Measurements from ENCODE around the gene ARFGEF3. TPM values are rescaled to one million over a fixed set of nuclear protein-coding genes. Genes with fewer than 3 reads are reported as not detected.

The ARFGEF3 gene
- total RNA-seq, 2 experiments from 2014 or later = 1.6 to 1.7 TPM

DNA sequence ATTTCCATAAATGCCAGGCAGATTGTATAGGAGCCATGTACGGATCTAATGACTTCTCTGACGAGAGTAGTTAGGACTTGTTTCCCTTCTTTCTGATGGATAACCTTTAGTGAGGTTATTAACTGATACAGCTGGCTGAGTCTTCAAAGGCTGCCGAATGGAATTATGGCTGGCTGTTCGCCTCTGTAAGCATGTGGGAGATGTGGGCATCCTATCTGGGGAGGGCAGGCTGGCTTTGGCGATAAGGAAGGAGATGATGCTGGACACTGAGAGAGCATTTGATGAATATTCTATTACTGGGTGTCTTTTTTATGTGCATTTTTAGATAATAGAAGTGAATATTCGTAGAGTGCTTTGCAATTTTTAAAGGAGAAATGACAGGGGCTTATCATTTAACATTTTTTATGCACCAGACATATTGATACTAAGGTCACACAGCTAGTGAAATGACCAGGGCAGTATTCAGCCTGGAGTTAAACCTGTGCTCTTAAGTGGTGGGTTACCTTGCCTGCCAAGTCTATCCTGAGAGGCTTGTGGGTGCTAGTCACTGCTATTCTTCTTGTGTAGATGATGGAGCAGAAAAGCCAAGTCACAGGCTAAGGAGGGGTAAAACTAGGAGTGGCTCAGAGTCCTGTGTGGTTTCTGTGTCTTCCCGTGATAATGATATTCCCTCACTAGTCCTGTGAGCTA is 53.5 kb downstream of the ARFGEF3 start:
- Mint-ChIP-seq H3K27ac (no peak overlapping the region), H3K4me1 (no peaks in the 10 kb centered on the region), H3K4me3 (no peak overlapping the region), H3K9me3 (no peaks in the 10 kb centered on the region), H3K27me3 (peaks cover 25% of the 10 kb centered on the region), H3K36me3 (no peaks in the 10 kb centered on the region)
- DNase-seq = no peak

DNA sequence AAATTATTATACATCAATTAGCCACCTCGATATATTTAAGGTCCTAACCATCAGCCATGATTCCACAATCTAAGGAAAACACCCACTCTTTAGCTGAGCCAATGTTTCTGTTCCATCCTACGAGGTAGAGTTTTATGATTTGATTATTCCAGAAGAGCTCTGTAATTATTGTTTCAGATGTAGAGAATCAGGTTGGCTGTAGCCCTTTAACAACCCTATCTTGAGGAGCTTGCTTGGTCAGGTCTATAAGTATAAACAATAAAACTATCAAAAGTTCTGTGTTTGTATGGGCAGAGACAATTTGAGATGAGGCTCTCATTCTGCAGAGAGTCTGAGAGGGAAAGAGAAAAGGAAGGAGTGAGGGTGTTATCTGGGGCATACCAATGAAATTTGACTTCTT is 56.7 kb downstream of the ARFGEF3 start, which contains the start of gene PBOV1:
PBOV1 (minus strand) TSS at position 43 of the 400 bp plus-strand sequence. CDS start 96 bp downstream, outside the sequence.
- DNase-seq = no peak
- H3K27ac Mint-ChIP-seq = no peak within 1 kb of the TSS

GRCh38 chr6:138219398-138219797 is 57.7 kb downstream of the ARFGEF3 start:
- Mint-ChIP-seq H3K4me1 (no peaks in the 10 kb centered on the region), H3K9me3 (no peaks in the 10 kb centered on the region), H3K36me3 (no peaks in the 10 kb centered on the region), H3K27ac (no peak overlapping the region), H3K27me3 (peaks cover 22% of the 10 kb centered on the region), H3K4me3 (no peak overlapping the region)
- no peak for DNase-seq

More for the DNA sequence above, 56.7 kb downstream of the ARFGEF3 start, which contains the start of gene PBOV1:
- peaks cover 25% of the 10 kb centered on the region for H3K27me3 Mint-ChIP-seq
- H3K4me1 Mint-ChIP-seq = no peaks in the 10 kb centered on the region
- no peaks in the 10 kb centered on the region for H3K36me3 Mint-ChIP-seq
- H3K4me3 Mint-ChIP-seq = no peak within 1 kb of the TSS
- H3K9me3 Mint-ChIP-seq = no peaks in the 10 kb centered on the region

DNA sequence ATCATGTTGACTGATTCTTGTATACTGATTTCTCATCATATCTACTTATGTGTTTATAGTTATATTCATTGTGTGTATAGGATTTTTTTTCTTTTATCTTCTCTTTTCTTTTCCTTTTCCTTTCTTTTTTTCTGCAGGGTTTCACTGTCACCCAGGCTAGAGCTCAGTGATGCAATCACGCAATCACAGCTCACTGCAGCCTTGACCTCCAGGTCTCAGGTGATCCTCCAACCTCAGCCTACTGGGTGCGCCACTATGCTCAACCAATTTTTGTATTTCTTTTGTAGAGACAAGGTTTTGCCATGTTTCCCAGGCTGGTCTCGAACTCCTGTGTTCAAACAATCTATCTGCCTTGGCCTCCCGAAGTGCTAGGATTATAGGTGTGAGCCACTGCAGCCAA is 58.2 kb downstream of the ARFGEF3 start:
- H3K4me3 Mint-ChIP-seq = no peak overlapping the region
- H3K27ac Mint-ChIP-seq = no peak overlapping the region
- no peaks in the 10 kb centered on the region for H3K4me1 Mint-ChIP-seq
- no peak for DNase-seq
- no peaks in the 10 kb centered on the region for H3K9me3 Mint-ChIP-seq
- H3K36me3 Mint-ChIP-seq = no peaks in the 10 kb centered on the region
- peaks cover 20% of the 10 kb centered on the region for H3K27me3 Mint-ChIP-seq

- H3K4me3 Mint-ChIP-seq = no peak overlapping the region
- H3K36me3 Mint-ChIP-seq = no peaks in the 10 kb centered on the region
- DNase-seq = no peak
- H3K9me3 Mint-ChIP-seq = no peaks in the 10 kb centered on the region
- H3K4me1 Mint-ChIP-seq = no peaks in the 10 kb centered on the region
- no peak overlapping the region for H3K27ac Mint-ChIP-seq
- H3K27me3 Mint-ChIP-seq = peaks cover 8% of the 10 kb centered on the region
Measured at GRCh38 chr6:138222901-138223546, 61.3 kb downstream of the ARFGEF3 start.

DNA sequence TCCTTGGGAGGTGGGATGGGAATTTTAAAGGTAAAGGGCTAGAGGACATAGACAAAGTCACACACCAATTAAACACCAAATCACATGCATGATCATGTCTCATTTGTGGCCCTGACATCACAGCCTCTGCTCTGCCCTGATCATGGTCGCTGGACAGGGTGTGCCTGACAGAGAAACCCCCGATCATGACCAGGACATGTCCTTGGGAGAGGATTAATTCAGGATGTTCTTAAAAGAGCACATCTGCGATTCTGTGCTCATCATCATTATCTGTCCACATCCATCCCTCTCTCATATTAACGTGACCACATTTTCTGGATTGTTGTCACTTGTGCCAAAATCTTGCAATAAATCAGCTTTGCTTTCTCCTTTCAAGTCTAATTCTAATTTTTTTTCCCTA is 64.2 kb downstream of the ARFGEF3 start:
- no peaks in the 10 kb centered on the region for H3K4me1 Mint-ChIP-seq
- no peak overlapping the region for H3K4me3 Mint-ChIP-seq
- H3K36me3 Mint-ChIP-seq = no peaks in the 10 kb centered on the region
- H3K9me3 Mint-ChIP-seq = no peaks in the 10 kb centered on the region
- H3K27ac Mint-ChIP-seq = no peak overlapping the region
- H3K27me3 Mint-ChIP-seq = peaks cover 4% of the 10 kb centered on the region
- no peak for DNase-seq

DNA sequence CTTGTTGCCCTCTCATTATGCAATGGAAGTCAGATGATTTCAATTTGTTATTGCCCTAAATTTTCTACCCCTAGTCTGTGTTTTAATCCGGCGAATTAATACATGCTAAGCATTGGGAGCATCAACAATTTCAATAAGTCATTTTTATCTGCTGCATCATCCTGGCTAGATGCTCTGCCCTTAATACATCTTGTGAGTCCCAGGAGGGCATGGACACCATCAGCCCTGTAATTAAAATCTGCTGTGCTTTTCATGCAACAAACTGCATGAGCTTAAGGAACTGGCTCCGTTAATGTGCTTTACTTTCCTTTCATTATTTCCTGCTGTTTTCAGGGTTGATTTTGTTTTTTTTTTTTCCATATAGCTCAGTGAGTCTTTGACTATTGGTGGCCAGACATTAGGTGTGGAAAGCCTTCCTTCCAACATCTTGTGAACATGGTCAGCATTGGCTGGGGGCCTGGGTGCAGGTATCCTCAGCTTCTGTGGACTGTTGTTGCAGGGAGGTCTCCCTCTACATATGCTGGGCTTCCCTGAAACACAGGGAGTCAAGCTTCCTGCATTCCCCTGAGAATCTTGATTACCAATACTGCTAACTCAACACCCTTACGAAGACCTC is 65.1 kb downstream of the ARFGEF3 start:
- Mint-ChIP-seq H3K36me3 (no peaks in the 10 kb centered on the region), H3K4me1 (no peaks in the 10 kb centered on the region), H3K4me3 (no peak overlapping the region), H3K27ac (no peak overlapping the region), H3K27me3 (peaks cover 4% of the 10 kb centered on the region), H3K9me3 (no peaks in the 10 kb centered on the region)
- no peak for DNase-seq

DNA sequence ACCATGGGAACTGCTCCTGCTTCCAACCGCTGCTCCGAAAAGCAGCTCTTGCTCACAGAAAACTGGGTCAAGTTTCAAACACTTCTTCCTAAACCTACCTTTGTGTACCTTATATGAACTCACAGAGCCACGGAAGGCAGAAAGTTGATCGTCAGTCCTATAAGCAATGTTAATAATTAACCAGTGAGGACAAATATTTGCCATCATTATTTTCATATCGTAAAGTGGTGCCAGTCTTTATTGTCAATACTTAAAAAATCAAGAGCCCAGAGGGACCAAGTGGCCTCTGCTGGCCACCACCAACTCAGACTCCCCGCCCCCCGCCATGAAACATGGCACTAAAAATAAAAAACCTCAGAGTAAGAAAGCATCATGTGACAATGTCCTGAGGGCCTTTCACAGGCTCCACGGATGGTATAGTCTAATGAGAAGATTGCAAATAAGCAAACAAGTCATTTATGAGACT is 65.6 kb downstream of the ARFGEF3 start:
- Mint-ChIP-seq H3K36me3 (no peaks in the 10 kb centered on the region), H3K9me3 (no peaks in the 10 kb centered on the region), H3K4me3 (no peak overlapping the region), H3K4me1 (no peaks in the 10 kb centered on the region), H3K27ac (no peak overlapping the region), H3K27me3 (peaks cover 4% of the 10 kb centered on the region)
- no peak for DNase-seq

DNA sequence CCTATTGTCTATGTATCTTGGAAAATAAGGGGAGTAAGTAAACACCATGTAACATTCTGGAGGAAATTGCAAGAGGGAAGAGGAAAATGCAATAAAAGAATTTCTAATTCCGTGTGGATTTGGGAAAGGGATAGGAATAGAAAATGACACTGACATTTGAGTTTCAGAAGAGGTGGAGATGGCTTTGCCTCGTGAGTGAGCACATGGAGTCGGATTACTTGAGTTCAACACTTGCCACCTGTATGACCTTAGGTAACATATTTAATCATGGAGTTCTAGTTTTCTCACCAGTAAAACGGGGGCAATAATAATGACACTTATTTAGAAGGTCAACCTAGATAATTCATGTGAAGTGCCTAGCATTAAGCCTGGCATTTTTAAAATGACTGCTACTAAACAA is 67.3 kb downstream of the ARFGEF3 start:
- Mint-ChIP-seq H3K27me3 (peaks cover 6% of the 10 kb centered on the region), H3K4me1 (no peaks in the 10 kb centered on the region), H3K36me3 (no peaks in the 10 kb centered on the region), H3K4me3 (no peak overlapping the region), H3K9me3 (no peaks in the 10 kb centered on the region), H3K27ac (no peak overlapping the region)
- no peak for DNase-seq

- H3K36me3 Mint-ChIP-seq = no peaks in the 10 kb centered on the region
- H3K9me3 Mint-ChIP-seq = no peaks in the 10 kb centered on the region
- H3K4me3 Mint-ChIP-seq = no peak overlapping the region
- peaks cover 9% of the 10 kb centered on the region for H3K27me3 Mint-ChIP-seq
- no peak overlapping the region for H3K27ac Mint-ChIP-seq
- DNase-seq = no peak
- H3K4me1 Mint-ChIP-seq = no peaks in the 10 kb centered on the region
Measured at GRCh38 chr6:138229663-138230179, 68.0 kb downstream of the ARFGEF3 start.

DNA sequence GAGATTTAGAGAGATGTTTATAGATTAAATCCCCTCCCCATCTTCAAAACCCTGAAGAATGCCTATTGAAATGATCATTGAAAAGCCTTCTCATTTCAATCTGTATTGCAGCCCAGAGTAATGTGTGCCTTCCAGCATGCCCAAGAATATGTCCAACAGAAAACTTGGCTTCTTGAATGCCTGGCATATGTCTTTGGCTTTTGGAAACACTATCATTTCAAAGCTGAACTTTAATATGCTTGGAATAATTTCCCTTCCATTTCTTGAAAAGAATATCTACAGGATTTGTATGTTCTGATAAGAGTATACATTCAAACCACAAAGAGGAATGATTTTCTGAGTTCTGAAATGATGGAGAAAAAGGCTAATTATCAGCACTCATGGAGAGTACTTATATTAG is 68.5 kb downstream of the ARFGEF3 start:
- no peaks in the 10 kb centered on the region for H3K4me1 Mint-ChIP-seq
- H3K36me3 Mint-ChIP-seq = no peaks in the 10 kb centered on the region
- no peaks in the 10 kb centered on the region for H3K9me3 Mint-ChIP-seq
- H3K27me3 Mint-ChIP-seq = peaks cover 9% of the 10 kb centered on the region
- no peak overlapping the region for H3K27ac Mint-ChIP-seq
- DNase-seq = no peak
- H3K4me3 Mint-ChIP-seq = no peak overlapping the region

- no peaks in the 10 kb centered on the region for H3K36me3 Mint-ChIP-seq
- peaks cover 9% of the 10 kb centered on the region for H3K27me3 Mint-ChIP-seq
- H3K4me3 Mint-ChIP-seq = no peak overlapping the region
- H3K4me1 Mint-ChIP-seq = no peaks in the 10 kb centered on the region
- H3K27ac Mint-ChIP-seq = no peak overlapping the region
- H3K9me3 Mint-ChIP-seq = no peaks in the 10 kb centered on the region
- DNase-seq = no peak
Measured at GRCh38 chr6:138230759-138231380, 69.1 kb downstream of the ARFGEF3 start.

DNA sequence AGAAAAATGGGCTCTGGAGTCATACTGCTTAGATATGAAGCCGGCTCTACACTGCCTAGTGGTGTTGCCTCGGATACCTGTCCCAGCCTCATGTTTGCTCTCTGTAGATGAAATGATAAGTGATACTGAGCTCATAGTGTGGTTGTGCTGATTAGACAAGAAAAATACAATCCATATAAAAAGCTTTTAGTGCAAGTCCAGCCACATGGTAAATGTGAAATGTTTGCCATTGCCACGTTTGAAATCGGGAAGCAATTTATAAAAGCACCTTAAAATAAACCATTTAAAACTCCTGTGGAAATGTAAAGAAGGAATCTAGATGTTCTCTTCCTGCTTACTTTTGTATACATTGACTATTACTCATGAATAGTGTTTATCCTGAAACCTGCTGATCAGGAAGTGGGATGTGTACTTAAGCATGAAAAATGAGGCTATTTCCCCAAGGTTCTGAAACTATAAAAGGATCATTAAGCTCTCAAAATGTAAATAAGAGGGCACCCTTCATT is 69.7 kb downstream of the ARFGEF3 start:
- Mint-ChIP-seq H3K4me1 (no peaks in the 10 kb centered on the region), H3K27me3 (peaks cover 9% of the 10 kb centered on the region), H3K4me3 (no peak overlapping the region)

DNA sequence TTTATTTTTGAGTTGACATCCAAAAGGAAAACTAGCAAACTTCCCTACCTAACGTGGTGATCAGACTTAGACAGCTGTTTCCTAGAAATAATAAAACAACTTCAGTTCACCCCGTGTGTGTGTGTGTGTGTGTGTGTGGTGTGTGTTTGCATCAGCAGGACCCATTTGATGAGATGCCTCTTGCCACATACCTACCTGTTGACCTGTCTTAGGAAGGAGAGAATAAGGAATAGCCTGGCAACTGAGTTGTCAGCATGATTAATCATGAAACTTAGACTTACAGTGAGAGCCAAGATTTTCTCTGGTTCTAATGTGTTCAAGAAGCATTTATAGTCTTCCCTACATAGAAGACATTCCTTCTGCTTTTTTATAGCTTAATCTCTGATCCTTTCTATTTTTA is 72.6 kb downstream of the ARFGEF3 start:
- Mint-ChIP-seq H3K36me3 (no peaks in the 10 kb centered on the region), H3K4me1 (no peaks in the 10 kb centered on the region), H3K4me3 (no peak overlapping the region), H3K27me3 (peaks cover 18% of the 10 kb centered on the region), H3K9me3 (no peaks in the 10 kb centered on the region), H3K27ac (no peak overlapping the region)
- no peak for DNase-seq

More for the DNA sequence above, 69.7 kb downstream of the ARFGEF3 start:
- no peaks in the 10 kb centered on the region for H3K36me3 Mint-ChIP-seq
- no peak for DNase-seq
- H3K27ac Mint-ChIP-seq = no peak overlapping the region
- H3K9me3 Mint-ChIP-seq = no peaks in the 10 kb centered on the region

- Mint-ChIP-seq H3K36me3 (no peaks in the 10 kb centered on the region), H3K27me3 (peaks cover 14% of the 10 kb centered on the region), H3K4me1 (no peaks in the 10 kb centered on the region), H3K27ac (no peak overlapping the region), H3K4me3 (no peak overlapping the region), H3K9me3 (no peaks in the 10 kb centered on the region)
- no peak for DNase-seq
Measured at GRCh38 chr6:138235205-138235604, 73.5 kb downstream of the ARFGEF3 start.
